NK-92 (cell line): ENCODE results near the gene CYLD.

Experiments used
- DNase-seq: peaks from one replicate; lab custom pipeline; 2025; ENCODE audit not compliant: unreplicated experiment; lab: John Stamatoyannopoulos, UW

Gene CYLD

GRCh38 chr16:50741781-50742575, at the start of gene CYLD:
Gene CYLD, plus strand, starts transcription at chr16:50742086. Its CDS starts 7,613 bp downstream, at chr16:50749699.
- peak; percentile 96 for DNase-seq

GRCh38 chr16:50692644-50692998, 49.3 kb upstream of the CYLD start:
- no peak for DNase-seq

GRCh38 chr16:50692999-50693781, 48.7 kb upstream of the CYLD start, which contains the start of gene NOD2:
Gene NOD2, plus strand, starts transcription at chr16:50693606. Its CDS starts 5,890 bp downstream, at chr16:50699496.
- no peak for DNase-seq

- no peak for DNase-seq
Observed at GRCh38 chr16:50694206-50694605, 47.7 kb upstream of the CYLD start.

GRCh38 chr16:50695017-50696000, 46.6 kb upstream of the CYLD start:
- DNase-seq = no peak

GRCh38 chr16:50696126-50696525, 45.8 kb upstream of the CYLD start:
- no peak for DNase-seq

- no peak for DNase-seq
Observed at GRCh38 chr16:50696575-50697420, 45.1 kb upstream of the CYLD start.

GRCh38 chr16:50697421-50697715, 44.5 kb upstream of the CYLD start:
- DNase-seq = no peak

- DNase-seq = no peak
Observed at GRCh38 chr16:50697881-50698767, 43.8 kb upstream of the CYLD start.

- no peak for DNase-seq
Observed at GRCh38 chr16:50699326-50700159, 42.3 kb upstream of the CYLD start.

- no peak for DNase-seq
Observed at GRCh38 chr16:50702725-50703124, 39.2 kb upstream of the CYLD start.

GRCh38 chr16:50704245-50704644, 37.6 kb upstream of the CYLD start:
- no peak for DNase-seq

- no peak for DNase-seq
Observed at GRCh38 chr16:50705436-50706110, 36.3 kb upstream of the CYLD start.

- DNase-seq = no peak
Observed at GRCh38 chr16:50706250-50706649, 35.6 kb upstream of the CYLD start.

- no peak for DNase-seq
Observed at GRCh38 chr16:50708373-50709060, 33.4 kb upstream of the CYLD start.

- no peak for DNase-seq
Observed at GRCh38 chr16:50709061-50709684, 32.7 kb upstream of the CYLD start.

- no peak for DNase-seq
Observed at GRCh38 chr16:50709980-50710379, 31.9 kb upstream of the CYLD start.
